ENCODE data around the gene FCER1G. TPM values are rescaled to one million over a fixed set of nuclear protein-coding genes. Genes with fewer than 3 reads are reported as not detected.
"Not testable (repeated sequence)": the region's sequence is repeated elsewhere in the genome, so short reads cannot be mapped to it uniquely, and the experiment has no call there.

FCER1G gene
- total RNA-seq, 1 donor from 2014 or later = 13.4 TPM

DNA sequence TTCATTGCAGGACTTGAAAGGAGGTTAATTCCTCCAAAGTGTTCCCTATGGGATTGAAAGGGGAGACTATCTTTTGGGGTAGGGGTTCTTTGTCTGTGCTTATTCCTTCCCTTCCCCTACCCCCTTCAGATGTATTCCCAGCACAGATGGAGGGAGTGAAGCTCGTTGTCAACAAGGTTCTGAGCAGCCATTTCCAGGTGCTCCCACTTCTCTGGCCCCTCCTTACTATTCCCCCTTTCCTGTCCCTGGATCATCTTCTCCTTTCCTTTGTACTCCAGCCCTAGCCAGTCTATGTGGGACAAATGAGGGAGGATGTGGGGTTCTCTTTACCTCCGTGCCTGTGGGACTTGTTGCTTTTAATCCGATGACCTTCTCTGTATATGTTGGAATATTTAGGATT lies 11.7 kb downstream of the FCER1G start:
- ATAC-seq (no peak), DNase-seq (ENCODE audit: low spot score) (no peak)

- ATAC-seq = peak; percentile 52
- DNase-seq (ENCODE audit: low spot score) = peak; percentile 86
Measured at GRCh38 chr1:161227196-161227871, 12.2 kb downstream of the FCER1G start.

- ATAC-seq (no peak), DNase-seq (ENCODE audit: low spot score) (no peak)
Measured at GRCh38 chr1:161228032-161228431, 12.9 kb downstream of the FCER1G start.

- DNase-seq (ENCODE audit: low spot score) (no peak), ATAC-seq (no peak)
Measured at GRCh38 chr1:161229896-161230295, 14.8 kb downstream of the FCER1G start.

GRCh38 chr1:161230762-161231161 lies 15.7 kb downstream of the FCER1G start:
- DNase-seq (ENCODE audit: low spot score) (no peak), ATAC-seq (no peak)

DNA sequence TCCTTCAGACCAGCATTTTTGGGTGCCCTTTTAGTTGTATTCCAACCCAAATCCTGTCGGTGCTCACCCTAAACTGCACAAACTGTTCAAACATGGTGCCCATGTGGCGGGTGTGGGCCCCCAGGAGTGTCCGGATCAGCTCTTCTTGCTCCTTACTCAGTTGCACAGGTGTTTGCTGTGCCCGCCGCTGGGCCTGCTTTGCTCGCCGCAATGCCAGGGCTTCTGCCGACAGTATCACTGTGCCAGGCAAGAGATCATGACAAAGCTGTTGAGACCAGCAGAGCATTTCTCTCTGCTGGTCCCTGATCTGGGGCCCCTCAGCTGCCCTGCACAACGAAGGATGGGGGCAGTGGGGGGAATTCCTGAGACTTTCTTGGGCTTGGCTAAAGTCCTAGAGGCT lies 18.0 kb downstream of the FCER1G start:
- no peak for ATAC-seq
- DNase-seq (ENCODE audit: low spot score) = no peak

- DNase-seq (ENCODE audit: low spot score) (no peak), ATAC-seq (peak; percentile 2)
Measured at GRCh38 chr1:161235957-161236775, 21.1 kb downstream of the FCER1G start.

DNA sequence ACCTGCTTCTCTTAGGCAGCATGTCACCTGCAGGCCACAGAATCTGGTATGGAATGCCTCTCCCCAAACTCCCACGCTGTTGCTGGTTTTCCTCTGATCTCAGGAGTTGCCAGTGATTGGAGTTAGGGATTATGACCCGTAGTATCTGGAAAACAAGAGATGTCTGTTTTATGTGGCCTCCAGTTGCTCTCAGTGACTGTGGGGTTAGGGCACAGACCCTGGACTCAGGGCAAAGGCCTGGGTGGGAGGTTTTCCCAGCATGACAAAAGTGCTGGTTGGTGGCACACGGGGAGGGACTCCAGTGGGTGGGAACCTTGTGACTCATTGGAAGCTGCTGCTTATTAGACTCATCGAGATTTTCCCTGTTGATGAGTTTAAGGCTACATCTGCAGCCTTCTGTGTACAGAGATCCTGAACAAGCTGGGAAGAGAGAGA lies 23.0 kb downstream of the FCER1G start, which contains the start of gene NR1I3:
Gene NR1I3 (minus strand): TSS at position 165 of the 435 bp plus-strand sequence. CDS start 1,638 bp downstream, outside the sequence.
- ATAC-seq = peak; percentile 94
- peak; percentile 97 for DNase-seq (ENCODE audit: low spot score)

GRCh38 chr1:161241682-161242081 lies 26.6 kb downstream of the FCER1G start:
- DNase-seq (ENCODE audit: low spot score) = no peak
- ATAC-seq = no peak

DNA sequence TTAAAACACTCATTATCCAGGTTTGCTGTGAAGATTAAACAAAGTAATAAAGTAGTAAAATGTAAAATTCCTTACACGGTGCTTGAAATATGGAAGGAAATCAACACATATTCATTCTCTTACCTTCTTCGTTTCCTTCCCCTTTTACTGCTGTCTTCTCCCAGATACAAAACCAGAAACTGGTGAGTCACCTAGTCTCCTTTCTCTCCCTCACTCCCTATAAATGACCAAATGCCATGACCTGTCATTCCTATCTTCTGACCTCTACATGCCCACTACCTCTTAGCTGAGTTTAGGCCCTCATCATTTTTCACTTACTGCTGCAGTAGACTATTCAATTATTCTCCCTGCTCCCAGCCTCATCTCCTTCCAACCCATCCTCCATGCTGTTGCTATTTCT lies 27.2 kb downstream of the FCER1G start:
- DNase-seq (ENCODE audit: low spot score) (no peak), ATAC-seq (no peak)

GRCh38 chr1:161244888-161245287 lies 29.8 kb downstream of the FCER1G start:
- ATAC-seq (peak; percentile 99), DNase-seq (ENCODE audit: low spot score) (peak; percentile 74)

GRCh38 chr1:161250100-161250499 lies 35.0 kb downstream of the FCER1G start:
- DNase-seq (ENCODE audit: low spot score); ATAC-seq: not testable (repeated sequence)

DNA sequence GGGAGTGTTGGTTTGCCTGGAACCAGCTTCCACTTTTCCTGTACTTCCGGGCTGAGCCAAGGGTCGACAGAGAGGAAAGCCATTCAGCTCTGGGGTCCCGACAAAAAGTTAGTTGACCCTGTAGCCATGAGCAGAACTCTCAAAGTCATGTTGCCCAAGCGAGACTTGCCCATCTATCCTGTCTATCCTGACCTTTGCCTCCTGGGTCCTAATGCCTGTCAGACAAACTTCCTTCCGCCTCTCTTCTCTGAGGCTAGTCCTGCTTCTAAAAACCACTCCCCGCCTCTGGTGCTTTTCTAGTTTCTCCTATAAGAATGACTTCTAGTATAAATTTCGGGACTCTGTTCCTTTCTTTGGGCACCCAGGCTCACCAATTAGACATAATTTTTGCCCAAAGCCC lies 35.7 kb downstream of the FCER1G start:
- no peak for ATAC-seq
- DNase-seq (ENCODE audit: low spot score) = no peak

GRCh38 chr1:161251579-161251978 lies 36.5 kb downstream of the FCER1G start:
- ATAC-seq (no peak), DNase-seq (ENCODE audit: low spot score) (no peak)

DNA sequence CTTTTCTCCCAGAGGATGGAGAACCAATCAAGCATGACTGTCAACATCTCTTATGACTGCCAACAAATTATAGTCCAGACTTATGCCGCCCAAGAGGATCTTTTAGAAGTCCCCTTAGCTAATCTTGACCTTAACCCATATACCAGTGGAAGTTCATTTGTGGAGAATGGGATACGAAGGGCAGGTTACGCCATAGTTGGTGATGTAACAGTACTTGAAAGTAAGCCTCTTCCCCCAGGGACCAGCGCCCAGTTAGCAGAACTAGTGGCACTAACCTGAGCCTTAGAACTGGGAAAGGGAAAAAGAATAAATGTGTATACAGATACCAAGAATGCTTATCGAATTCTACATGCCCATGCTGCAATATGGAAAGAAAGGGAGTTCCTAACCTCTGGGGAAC lies 40.2 kb downstream of the FCER1G start:
- DNase-seq (ENCODE audit: low spot score) = peak; percentile 78
- ATAC-seq = not testable (repeated sequence)

DNA sequence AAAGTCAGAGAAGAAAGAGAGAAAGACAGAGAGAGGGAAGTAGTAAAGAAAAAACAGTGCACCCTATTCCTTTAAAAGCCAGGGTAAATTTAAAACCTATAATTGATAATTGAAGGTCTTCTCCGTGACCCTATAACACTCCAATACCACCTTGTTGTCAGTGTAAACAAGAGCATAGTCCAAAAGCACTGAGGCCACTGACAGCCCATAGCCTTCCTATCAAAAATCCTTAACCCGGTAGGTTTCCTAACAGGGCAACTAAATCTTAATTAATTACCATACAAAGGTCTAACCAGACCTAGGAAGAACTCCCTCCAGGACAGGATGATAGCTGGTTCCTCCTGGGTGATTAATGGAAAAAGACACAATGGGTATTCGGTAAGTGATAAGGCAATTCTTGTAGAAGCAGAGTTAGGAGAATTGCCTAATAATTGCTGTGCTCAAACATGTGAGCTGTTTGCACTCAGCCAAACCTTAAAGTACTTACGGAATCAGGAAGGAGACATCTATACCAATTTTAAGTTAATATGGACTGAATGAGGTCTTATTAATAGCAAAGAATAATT lies 40.9 kb downstream of the FCER1G start:
- not testable (repeated sequence) for ATAC-seq; DNase-seq (ENCODE audit: low spot score)

DNA sequence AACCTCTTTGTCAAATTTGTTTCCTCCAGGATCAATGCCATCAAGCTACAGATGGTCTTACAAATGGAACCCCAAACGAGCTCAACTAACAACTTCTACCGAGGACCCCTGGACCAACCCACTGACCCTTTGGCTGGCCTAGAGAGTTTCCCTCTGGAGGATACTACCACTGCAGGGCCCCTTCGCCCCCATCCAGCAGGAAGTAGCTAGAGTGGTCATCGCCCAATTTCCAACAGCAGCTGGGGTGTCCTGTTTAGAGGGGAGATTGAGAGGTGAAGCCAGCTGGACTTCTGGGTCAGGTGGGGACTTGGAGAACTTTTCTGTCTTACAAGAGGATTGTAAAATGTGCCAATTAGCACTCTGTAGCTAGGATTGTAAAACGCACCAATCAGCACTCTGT lies 42.0 kb downstream of the FCER1G start:
- ATAC-seq; DNase-seq (ENCODE audit: low spot score): not testable (repeated sequence)

DNA sequence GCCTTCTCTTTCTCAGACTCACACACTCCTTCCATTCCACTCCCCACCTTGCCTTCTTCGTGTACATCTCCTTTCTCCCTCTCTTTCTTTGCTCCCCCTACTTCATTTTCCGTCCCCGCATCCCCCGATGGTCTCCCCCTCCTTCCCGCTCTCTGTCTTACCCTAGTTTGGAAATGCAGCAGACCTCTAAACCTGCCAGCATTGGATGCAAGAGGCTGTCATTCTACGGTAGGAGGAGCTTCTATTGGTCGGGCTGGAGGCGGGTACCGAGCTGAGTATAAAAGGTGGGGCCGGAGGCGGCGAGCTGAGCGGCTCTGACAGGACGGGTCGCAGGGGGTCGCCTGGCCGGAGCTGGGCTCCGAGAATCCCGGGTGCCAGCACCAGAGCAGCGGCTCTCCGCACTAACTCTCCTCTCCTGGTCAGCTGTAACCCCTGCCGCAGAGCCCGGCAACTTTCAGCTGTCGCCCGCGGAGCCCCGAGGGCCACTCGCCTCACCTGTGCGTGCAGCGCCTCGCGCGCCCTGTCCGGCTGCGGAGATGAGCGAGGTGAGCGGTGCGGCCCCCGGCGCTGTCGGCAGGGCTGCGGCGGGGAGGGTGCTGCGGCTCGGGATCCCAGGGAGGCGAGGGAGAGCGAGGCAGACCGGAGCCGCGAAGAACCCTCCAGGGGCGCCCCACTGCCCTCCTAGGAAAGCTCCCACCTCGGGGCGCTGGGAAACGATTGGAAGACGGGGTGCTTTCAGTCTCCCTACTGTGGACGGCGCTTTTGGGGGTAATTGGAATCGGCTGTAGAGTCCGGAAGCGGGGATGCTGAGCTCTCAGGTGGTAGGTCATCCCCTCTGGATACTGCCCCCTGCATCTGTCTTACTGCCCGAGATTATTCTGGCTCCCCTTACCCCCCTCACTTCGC lies 43.6 kb downstream of the FCER1G start, which contains the start of gene PCP4L1:
Gene PCP4L1 (plus strand): TSS at position 307 of the 906 bp plus-strand sequence. CDS start 230 bp downstream, at position 537.
- DNase-seq (ENCODE audit: low spot score) = peak; percentile 79
- peak; percentile 96 for ATAC-seq

DNA sequence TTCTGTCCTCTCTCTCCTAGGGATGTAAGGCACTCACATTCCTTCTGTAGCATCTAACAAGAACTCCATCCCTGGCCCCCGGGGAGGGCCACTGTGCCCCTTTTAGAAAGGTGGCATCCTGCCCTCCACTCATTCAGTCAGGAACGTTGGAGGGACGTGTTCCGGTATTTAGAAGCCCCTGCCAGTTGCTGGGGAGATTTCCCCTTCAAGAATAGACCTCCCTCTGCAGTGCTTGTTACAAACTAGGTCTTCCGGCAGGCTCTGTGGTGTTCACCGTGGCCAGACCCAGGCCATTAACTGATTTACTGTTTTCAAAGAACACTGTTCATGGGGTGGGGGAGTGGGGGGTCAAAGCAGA lies 44.2 kb downstream of the FCER1G start:
- DNase-seq (ENCODE audit: low spot score) (no peak), ATAC-seq (no peak)

GRCh38 chr1:161259765-161260164 lies 44.7 kb downstream of the FCER1G start:
- ATAC-seq (no peak), DNase-seq (ENCODE audit: low spot score) (no peak)
